ENCODE results near the gene TMIE.

GRCh38 chr3:46711760-46712159 is 10.6 kb downstream of the TMIE start:
- TF ChIP-seq CTCF (IDR thresholded peaks at IDR 0.05) (no peak), SIN3A (IDR thresholded peaks at IDR 0.05; ENCODE audit: borderline replicate concordance, insufficient read depth, low read depth, low read length) (no peak), REST (IDR thresholded peaks at IDR 0.05; ENCODE audit: insufficient read depth in 1 of 2, low read depth in 2 of 2, low read length in 1 of 2) (no peak), POLR2AphosphoS5 (IDR thresholded peaks at IDR 0.05; ENCODE audit: low read depth, low read length) (no peak)
